GM19397 (cell line): ENCODE measurements around the gene SEC24B.
"Not testable (repeated sequence)": the region's sequence is repeated elsewhere in the genome, so short reads cannot be mapped to it uniquely, and the experiment has no call there.

Experiments
- ATAC-seq: cut with Tn5 transposase; IDR thresholded peaks from one replicate; pipeline ENCODE4 v1.9.1; 2021; ENCODE audit warnings: mild to moderate bottlenecking, moderate library complexity; ENCODE audit not compliant: unreplicated experiment

Gene SEC24B

GRCh38 chr4:109497511-109497910 lies 63.9 kb downstream of the SEC24B start:
- ATAC-seq: no peak

GRCh38 chr4:109499513-109499912 lies 65.9 kb downstream of the SEC24B start:
- ATAC-seq: no peak

- ATAC-seq: no peak
Measured at GRCh38 chr4:109506890-109507289, 73.3 kb downstream of the SEC24B start.

- ATAC-seq: no peak
Measured at GRCh38 chr4:109510687-109511086, 77.1 kb downstream of the SEC24B start.

GRCh38 chr4:109511414-109511813 lies 77.8 kb downstream of the SEC24B start:
- no peak for ATAC-seq

GRCh38 chr4:109513368-109513767 lies 79.8 kb downstream of the SEC24B start:
- not testable (repeated sequence) for ATAC-seq

- ATAC-seq: no peak
Measured at GRCh38 chr4:109532182-109532581, 98.6 kb downstream of the SEC24B start.

- ATAC-seq: no peak
Measured at GRCh38 chr4:109545401-109545800, 111.8 kb downstream of the SEC24B start.

- no peak for ATAC-seq
Measured at GRCh38 chr4:109547394-109547793, 113.8 kb downstream of the SEC24B start.

- ATAC-seq: no peak
Measured at GRCh38 chr4:109548655-109549054, 115.0 kb downstream of the SEC24B start.

GRCh38 chr4:109552237-109552636 lies 118.6 kb downstream of the SEC24B start:
- no peak for ATAC-seq

- no peak for ATAC-seq
Measured at GRCh38 chr4:109553130-109553529, 119.5 kb downstream of the SEC24B start.

- no peak for ATAC-seq
Measured at GRCh38 chr4:109554971-109555370, 121.4 kb downstream of the SEC24B start.

- no peak for ATAC-seq
Measured at GRCh38 chr4:109557433-109557832, 123.8 kb downstream of the SEC24B start.

GRCh38 chr4:109558095-109558494 lies 124.5 kb downstream of the SEC24B start:
- ATAC-seq: not testable (repeated sequence)

- ATAC-seq: peak; percentile 23
Measured at GRCh38 chr4:109559625-109559982, 126.0 kb downstream of the SEC24B start.

- peak; percentile 91 for ATAC-seq
Measured at GRCh38 chr4:109559983-109560686, 126.5 kb downstream of the SEC24B start, which contains the start of gene MCUB. Gene MCUB, plus strand, starts transcription at chr4:109560246. Its CDS starts 92 bp downstream, at chr4:109560338.

GRCh38 chr4:109560687-109561461 lies 127.3 kb downstream of the SEC24B start:
- ATAC-seq: peak; percentile 57

- no peak for ATAC-seq
Measured at GRCh38 chr4:109562457-109563239, 129.0 kb downstream of the SEC24B start.

GRCh38 chr4:109571494-109571893 lies 137.9 kb downstream of the SEC24B start:
- ATAC-seq: no peak

GRCh38 chr4:109572154-109572553 lies 138.5 kb downstream of the SEC24B start:
- ATAC-seq: no peak
